HTERT RPE-1 (cell line): Measurements from ENCODE around the gene SEC31A.
"Not testable (repeated sequence)": the region's sequence is repeated elsewhere in the genome, so short reads cannot be mapped to it uniquely, and the experiment has no call there.

Experiments
- in situ Hi-C: fragments of 300-500 bp; cut with MboI; formaldehyde crosslinking; loops from 4 replicates; pipeline ENCODE4 v1.14.3; 2020; ENCODE audit warnings: low sequenced_read_pairs

Gene SEC31A, protein sequence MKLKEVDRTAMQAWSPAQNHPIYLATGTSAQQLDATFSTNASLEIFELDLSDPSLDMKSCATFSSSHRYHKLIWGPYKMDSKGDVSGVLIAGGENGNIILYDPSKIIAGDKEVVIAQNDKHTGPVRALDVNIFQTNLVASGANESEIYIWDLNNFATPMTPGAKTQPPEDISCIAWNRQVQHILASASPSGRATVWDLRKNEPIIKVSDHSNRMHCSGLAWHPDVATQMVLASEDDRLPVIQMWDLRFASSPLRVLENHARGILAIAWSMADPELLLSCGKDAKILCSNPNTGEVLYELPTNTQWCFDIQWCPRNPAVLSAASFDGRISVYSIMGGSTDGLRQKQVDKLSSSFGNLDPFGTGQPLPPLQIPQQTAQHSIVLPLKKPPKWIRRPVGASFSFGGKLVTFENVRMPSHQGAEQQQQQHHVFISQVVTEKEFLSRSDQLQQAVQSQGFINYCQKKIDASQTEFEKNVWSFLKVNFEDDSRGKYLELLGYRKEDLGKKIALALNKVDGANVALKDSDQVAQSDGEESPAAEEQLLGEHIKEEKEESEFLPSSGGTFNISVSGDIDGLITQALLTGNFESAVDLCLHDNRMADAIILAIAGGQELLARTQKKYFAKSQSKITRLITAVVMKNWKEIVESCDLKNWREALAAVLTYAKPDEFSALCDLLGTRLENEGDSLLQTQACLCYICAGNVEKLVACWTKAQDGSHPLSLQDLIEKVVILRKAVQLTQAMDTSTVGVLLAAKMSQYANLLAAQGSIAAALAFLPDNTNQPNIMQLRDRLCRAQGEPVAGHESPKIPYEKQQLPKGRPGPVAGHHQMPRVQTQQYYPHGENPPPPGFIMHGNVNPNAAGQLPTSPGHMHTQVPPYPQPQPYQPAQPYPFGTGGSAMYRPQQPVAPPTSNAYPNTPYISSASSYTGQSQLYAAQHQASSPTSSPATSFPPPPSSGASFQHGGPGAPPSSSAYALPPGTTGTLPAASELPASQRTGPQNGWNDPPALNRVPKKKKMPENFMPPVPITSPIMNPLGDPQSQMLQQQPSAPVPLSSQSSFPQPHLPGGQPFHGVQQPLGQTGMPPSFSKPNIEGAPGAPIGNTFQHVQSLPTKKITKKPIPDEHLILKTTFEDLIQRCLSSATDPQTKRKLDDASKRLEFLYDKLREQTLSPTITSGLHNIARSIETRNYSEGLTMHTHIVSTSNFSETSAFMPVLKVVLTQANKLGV

DNA sequence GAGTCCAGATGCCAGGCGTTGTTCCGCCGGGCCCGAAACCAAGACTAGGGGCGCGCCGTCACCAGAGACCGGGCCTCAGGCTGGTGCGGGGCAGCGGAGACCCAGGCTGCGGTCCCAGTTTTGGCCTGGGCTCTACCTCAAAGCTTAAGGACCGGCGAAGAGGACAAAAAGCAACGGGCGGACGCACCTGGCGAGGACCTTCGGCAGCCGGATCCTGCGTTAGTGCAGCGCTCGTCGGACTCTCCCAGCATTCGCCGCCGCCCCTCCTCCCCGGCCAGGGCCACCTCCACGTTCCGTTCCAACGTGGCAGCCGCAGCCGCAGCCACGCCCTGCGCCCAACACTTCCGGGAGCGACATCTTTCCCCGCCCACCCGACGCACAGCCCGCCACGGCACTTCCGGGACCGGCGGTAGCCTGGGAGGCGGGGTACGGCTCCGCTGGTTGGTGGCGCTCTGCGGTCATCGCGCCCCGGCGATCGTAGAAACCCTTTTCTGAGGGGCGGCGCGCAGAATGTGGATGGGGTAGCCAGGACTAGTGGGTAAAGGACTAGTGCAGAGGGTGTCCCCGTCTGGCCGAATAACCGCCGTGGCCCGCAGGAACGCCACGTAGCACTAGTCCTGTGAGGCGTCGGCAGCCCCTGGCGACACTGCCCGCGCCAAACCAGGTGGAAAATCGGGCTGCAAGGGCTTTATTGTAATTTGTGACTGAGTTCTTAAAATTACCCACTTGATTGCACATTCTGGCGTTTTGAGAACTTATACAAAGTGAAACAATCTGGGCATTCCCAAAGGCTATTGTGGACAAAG, at the start of gene SEC31A:
Gene SEC31A (minus strand): TSS at position 253 of the 806 bp plus-strand sequence. CDS start 9,217 bp downstream, outside the sequence.
- in situ Hi-C loops, result no loop called here

DNA sequence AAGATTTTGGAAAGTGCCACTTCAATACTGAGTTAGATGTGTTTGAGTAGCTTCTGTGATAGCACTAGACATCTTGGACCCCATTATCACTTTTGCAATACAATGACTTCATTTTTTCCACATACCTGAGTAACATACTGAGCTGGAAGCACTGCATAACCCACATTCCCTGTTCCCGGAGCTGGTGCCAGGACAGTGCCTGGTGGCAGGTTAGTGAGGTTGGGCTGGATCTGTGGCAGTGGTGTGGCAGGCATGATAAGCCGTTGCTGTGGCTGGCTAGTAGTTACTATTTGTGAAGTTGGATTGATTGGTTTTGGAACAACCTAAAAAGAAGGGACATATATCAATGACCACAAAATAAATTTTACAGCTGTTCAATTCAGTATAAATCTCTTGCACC, 48.5 kb upstream of the SEC31A start:
- in situ Hi-C loops, result no loop called here

DNA sequence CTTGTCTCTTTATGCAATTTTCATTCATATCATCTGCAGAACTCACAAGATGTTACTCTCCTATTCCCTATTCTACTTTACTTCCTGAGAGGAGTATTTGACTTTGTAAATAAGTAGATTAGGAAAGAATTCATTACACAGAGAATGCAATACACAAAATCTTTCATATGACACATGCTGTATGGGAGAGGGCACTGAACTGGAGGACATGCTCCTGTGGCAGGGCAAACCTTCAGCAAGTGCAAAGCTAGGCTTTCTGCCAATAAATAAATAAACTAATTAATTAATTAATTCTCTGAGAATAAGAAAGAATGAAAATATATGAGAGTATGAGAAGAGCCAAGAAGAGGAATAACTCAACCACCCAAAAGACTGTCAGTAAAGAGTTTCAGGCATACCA, 43.5 kb upstream of the SEC31A start:
- in situ Hi-C loops, result no loop called here

DNA sequence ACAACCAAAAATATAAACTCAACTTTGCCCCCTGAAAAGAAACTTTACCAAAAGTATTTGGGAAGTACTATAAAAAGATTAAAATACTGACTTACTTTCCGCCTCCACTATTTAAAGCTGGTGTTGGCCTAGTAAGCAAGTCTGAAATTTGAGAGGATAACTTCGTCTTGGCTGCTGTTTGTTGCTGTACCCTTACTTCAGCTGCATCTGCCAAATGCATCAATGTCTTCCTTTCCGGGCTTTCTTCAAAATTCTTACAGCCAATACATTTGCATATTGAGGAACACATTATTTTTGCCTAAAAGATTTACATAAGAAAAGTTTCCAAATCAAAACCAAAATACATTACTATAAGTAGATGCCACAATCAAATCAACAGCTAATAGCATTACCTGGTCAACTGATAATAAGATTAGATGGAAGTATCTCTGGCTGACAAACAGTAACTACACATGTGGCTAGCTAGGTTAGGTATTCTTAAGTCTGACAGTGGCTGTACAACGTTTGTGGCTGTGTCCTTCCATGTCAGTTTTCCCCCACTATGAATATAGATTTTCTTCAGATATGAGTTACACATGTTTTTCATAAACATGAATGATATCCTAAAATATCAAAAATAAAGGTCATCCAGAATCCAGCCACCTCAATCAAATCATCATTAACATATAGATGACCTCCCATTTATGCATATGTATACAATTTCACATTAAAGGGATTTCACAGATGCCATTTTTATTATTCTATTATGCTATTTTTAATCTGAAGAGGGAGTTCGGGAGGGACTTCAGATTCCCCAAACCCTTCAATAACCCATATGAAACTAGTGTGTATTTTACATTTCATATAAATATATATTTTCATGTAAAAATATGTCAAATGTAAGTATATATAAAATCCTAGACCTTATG, 40.1 kb upstream of the SEC31A start:
- in situ Hi-C loops, result no loop called here

DNA sequence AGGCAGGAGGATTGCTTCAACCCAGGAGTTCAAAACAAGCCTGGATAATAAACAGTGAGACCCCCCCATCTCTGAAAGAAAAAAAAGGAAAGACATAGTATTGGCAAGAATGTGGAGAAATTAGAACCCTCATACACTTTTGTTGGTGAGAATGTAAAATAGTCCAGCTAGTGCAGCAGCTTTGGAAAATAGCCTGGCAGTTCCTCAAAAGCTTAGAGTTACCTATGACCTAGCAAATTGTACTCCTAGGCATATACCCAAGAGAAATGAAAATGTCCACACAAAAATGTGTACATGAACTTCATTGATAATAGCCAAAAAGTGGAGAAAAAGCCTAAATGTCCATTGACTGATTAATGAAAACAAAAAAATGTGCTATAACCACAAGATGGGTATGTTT, 30.8 kb upstream of the SEC31A start:
- in situ Hi-C loops, result no loop called here

DNA sequence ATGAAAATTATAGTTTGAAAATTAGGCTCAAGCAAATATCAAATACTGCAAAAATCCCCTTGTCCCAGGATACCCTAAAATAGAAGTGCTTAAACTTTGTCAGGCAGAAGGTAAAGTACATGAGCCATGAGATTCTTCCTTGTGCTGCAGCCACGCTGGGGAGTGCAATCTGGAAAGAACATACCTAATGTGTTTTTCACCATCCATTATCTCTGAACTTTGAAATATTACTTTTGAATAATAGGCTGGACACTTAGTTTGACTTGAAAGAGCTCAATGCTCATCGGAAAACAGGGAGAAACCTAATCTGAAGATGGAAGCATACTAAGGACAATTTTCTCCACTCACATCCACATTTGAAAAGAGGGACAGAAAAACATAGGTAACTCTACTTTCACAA, 28.4 kb upstream of the SEC31A start:
- in situ Hi-C loops, result no loop called here

DNA sequence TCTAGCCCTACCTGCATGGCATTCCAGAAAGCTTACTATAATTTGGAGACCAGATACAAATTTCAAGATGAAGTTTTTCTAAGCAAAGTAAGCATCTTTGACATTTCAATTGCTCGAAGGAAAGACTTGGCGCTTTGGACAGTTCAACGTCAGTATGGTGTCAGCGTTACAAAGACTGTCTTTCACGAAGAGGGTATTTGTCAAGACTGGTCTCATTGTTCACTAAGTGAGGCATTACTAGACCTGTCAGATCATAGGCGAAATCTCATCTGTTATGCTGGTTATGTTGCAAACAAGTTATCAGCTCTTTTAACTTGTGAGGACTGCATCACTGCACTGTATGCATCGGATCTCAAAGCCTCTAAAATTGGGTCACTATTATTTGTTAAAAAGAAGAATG, 27.1 kb upstream of the SEC31A start:
- in situ Hi-C loops, result no loop called here

DNA sequence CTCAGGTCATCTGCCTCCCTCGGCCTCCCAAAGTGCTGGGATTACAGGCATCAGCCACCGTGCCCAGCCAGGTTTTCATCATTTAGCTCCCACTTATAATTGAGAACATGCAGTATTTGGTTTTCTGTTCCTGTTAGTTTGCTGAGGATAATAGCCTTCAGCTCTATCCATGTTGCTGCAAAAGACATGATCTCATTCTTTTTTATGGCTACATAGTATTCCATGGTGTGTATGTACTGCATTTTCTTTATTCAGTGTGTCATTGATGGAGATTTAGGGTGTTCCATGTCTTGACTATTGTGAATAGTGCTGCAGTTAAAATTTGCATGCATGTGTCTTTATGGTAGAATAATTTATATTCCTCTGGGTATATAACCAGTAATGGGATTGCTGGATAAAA, 23.0 kb upstream of the SEC31A start:
- in situ Hi-C loops, result not testable (repeated sequence)

DNA sequence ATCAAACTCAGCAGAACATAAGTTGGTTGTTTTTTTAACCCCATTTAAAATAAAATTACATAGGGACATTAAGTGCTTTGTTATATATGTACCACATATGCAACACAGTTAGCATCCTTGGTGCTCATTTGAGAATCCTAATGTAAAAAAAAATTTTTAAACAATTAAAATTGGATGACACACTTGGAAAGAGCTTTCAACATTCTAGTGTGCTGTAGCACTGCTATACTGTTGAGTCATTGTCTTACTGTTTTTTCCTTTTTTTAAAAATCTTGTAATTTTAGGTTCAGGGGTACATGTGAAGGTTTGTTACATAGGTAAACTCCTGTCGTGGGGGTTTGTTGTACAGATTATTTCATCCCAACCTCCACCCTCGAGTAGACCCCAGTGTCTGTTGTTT, 22.4 kb upstream of the SEC31A start:
- in situ Hi-C loops, result no loop called here

DNA sequence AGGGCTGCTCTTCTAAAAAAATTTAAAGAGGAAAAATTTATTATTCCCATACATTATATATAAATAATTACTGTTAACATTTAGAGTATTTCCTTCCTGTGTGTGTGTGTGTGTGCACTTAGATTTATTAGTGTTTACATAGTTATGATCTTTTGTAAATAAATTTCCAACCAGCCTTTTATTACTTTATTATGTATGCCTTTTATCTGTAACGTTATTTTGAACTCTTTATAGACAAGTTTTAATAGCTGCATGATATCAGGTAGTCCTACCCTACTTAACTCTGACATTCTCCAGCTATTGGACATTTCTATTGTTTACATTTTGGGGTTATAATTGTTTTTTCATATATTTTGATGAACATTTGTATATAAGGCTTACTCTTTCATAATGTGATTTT, 18.4 kb upstream of the SEC31A start:
- in situ Hi-C loops, result no loop called here

DNA sequence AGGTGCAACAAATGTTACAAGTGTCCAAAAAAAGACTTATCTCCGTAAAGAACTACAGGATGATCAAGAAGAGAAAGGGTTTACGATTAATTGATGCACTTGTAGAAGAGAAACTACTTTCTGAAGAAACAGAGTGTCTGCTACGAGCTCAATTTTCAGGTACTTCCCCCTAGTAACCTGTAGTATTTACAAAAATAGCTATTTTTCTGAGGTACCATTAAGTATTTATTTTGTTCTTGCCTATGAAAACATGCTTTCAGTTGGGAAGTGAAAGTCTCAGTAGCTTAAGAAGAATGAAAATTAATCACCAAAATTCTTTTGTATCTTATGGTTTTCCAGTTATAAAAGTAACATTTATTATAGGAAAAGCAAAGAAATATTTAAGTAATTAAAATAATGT, 15.5 kb upstream of the SEC31A start:
- in situ Hi-C loops, result no loop called here

DNA sequence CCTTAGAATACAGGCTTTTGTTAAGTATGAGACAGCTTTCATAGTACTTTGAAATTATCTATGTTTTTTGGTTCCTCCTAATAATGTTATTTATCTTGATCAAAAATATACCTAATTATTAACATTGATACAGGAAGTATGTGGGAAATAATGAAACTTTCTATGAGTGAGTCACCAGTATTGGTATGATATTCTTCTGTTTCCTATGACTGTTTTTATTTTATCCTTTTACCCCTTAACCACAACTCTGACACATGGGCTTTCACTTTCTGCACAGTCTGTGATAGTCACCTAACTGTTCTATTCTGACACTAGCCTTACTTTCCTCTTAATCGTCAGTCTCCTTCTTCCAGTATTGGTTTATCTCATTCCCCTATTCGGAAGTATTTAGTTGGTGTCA, 14.3 kb upstream of the SEC31A start:
- in situ Hi-C loops, result no loop called here

DNA sequence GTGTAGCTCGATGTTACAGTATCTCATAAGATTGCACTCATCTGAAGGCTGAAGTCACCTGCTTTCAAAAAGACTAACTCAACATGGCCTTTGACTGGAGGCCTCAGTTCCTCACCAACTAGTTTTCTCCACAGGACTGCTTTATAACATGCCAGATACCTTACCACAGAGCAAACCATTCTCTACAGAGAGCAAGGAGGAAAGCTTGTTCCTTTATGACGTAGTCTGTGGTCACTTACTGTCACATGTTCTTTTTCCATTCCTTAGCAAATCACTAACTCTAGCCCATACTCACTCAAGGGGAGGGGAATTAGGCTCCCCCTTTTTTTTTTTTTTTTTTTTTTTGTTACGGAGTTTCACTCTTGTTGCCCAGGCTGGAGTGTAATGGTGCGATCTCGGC, 12.8 kb upstream of the SEC31A start:
- in situ Hi-C loops, result no loop called here

DNA sequence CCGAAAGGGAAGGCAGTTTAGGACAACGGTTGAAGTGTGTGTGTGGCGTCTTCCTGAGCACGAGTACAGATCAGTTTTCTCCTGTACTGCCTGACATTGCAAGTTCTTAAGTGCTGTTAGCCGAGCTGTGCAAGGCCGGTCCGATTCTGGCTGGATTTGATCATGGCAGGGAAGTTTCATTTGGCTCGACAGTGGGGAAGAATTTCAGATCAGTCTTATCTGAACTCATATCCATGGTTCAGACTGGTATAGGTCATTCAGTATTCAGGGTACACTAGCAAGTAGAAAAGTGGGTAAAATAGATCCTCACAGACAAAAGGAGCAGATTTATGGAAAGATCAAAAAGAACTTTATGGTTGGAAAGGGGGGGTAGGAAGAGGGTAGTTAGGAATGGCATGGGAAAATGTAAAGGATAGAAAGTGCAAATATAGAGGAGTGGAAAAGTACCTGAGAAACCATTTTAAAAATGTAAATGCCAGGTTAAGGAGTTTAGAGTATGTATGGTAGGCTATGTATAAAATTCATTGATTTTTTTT, 10.3 kb upstream of the SEC31A start:
- in situ Hi-C loops, result no loop called here

DNA sequence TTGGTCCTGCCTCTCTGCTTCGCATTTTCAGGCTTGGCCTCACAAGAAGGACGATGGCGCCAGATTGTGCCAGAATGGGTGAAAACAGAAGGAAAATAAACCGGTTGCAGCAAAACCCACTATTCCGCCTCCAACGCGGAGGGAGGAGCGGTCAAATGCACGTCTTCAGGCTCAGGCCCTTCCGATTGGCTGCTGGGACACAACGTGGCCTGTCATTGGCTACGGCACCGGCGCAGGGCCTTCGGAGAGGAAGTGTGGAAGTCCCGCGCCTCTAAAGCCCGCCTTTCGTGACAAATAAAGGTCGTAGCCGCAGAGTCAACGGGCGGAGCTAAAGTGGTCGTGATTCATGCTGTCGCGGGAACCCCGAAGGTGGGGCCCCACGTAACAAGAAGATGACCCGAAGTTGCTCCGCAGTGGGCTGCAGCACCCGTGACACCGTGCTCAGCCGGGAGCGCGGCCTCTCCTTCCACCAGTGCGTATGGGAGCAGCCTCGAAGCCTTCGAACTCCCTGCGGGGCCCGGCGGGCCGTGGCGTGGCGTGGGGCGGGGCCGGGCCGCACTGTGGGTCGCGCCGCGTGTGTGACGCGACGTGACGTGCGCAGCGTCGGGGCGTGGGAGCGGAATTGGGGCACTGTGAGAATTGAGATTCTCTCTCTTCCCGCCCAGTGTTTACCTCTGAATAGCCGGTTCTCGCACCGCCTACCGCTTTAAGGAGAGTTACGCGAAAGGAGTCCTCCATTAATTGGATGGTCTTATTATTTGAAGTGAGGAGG, 9.6 kb upstream of the SEC31A start, which contains the start of gene THAP9:
Gene THAP9 (plus strand): TSS at position 325 of the 772 bp plus-strand sequence. CDS start 68 bp downstream, at position 393.
- in situ Hi-C loops, result no loop called here

DNA sequence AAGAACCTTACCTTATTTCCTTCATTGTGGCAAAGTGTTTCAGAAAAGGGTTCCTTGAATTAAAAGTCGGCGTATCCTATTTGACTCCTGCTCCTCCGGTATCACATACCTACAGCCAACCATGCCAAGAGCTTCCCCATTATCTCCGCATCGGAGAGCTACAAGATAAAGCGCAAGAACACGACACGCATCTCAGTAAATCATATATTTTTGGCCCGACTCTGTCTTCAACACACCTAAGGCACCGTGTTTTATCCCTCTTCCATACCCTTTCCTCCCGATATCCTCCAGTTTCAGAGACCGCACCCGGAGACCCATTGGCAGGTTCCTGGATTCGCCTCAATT, 9.1 kb upstream of the SEC31A start:
- in situ Hi-C loops, result no loop called here

DNA sequence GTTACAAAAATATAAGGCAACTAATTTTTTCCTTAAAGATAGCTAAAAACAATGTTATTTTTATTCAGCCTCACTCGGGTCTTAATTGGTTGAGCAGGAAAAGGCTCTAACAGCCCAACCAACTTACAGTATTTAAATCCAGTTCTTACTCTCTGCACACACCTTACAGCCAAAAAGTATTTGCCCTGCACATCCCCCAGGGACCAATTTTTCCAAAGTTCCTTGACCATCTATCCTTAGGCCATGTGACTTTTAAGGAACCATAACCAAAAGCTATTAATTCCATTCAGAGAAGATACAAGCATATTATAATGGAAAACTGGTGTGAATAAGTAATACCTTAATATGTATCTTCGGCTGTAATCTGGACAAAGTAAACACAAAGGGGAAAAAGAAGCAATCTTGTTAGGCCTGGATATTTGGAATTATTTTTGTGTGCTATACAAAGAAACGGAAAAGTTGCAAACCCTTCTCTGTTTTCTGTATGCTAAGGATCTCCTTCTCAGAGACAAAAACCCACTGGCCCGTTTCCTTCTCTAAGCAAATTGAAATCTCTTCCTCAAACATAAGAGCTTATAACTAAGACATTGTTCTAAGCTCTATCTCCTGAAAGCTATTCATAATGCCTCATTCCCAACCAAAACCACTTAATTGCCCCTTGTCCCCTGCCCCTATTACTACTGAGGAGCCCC, 8.6 kb upstream of the SEC31A start:
- in situ Hi-C loops, result no loop called here
